PC-3 (cell line): ENCODE results near the gene SH3BGRL3. TPM values are rescaled to one million over a fixed set of nuclear protein-coding genes. Genes with fewer than 3 reads are reported as not detected.

ENCODE experiments used
- ATAC-seq: fragments of 200-7000 bp; cut with Tn5 transposase; 2 replicates; pipeline ENCODE4 v1.9.1; 2020; ENCODE audit warnings: mild to moderate bottlenecking, moderate library complexity
- BruUV-seq: library from RNA; stranded (reverse); fragments of 400-500 nt; replicated peaks from 2 replicates; lab custom pipeline; 2021; lab: Mats Ljungman, UMichigan
- CTCF ChIA-PET: fragments of 300-600 bp; sonication (Branson Sonifier 250); formaldehyde crosslinking; loops from one replicate; lab custom pipeline; 2022; ENCODE audit warnings: antibody characterized with exemption; lab: Charles Lee
- POLR2A ChIA-PET: fragments of 300-600 bp; sonication (Branson Sonifier 250); formaldehyde crosslinking; loops from one replicate; lab custom pipeline; 2022; ENCODE audit warnings: antibody characterized with exemption; ENCODE audit not compliant: unreplicated experiment; lab: Charles Lee
- DNase-seq: peaks from one replicate; pipeline ENCODE4 v3.0.0-alpha.2; 2015
- H2AFZ ChIP-seq: fragments of 300-600 bp; sonication (generic); 2 replicates; pipeline ENCODE4 v1.6.0; 2016; ENCODE audit warnings: antibody characterized with exemption, low read length
- H3F3A ChIP-seq: fragments of 300-600 bp; sonication (generic); one replicate; pipeline ENCODE4 v1.6.0; 2017; ENCODE audit warnings: antibody characterized with exemption, low read length, control low read depth, mild to moderate bottlenecking; ENCODE audit not compliant: unreplicated experiment
- H3K27ac ChIP-seq: fragments of 300-600 bp; sonication (generic); 2 replicates; pipeline ENCODE4 v1.5.1; 2016; ENCODE audit warnings: mild to moderate bottlenecking, low read length
- H3K27me3 ChIP-seq: fragments of 300-600 bp; sonication (generic); 2 replicates; pipeline ENCODE4 v1.6.1; 2016; ENCODE audit warnings: low read length, mixed read lengths
- H3K36me3 ChIP-seq: fragments of 300-600 bp; sonication (generic); 2 replicates; pipeline ENCODE4 v1.6.1; 2016; ENCODE audit warnings: low read depth, mixed run types, low read length, mixed read lengths
- H3K4me1 ChIP-seq: fragments of 300-600 bp; sonication (generic); 2 replicates; pipeline ENCODE4 v1.5.1; 2016; ENCODE audit warnings: low read length; ENCODE audit not compliant: insufficient read depth
- H3K4me2 ChIP-seq: fragments of 300-600 bp; sonication (generic); 2 replicates; pipeline ENCODE4 v1.6.0; 2016; ENCODE audit warnings: low read length
- H3K4me3 ChIP-seq: fragments of 300-600 bp; sonication (generic); 2 replicates; pipeline ENCODE4 v1.5.1; 2016; ENCODE audit warnings: mild to moderate bottlenecking, low read length, mixed read lengths
- H3K79me2 ChIP-seq: fragments of 300-600 bp; sonication (generic); 2 replicates; pipeline ENCODE4 v1.6.1; 2017; ENCODE audit warnings: low read length, mixed read lengths
- H3K9ac ChIP-seq: fragments of 300-600 bp; sonication (generic); 2 replicates; pipeline ENCODE4 v1.6.0; 2016; ENCODE audit warnings: mild to moderate bottlenecking, low read length
- H3K9me2 ChIP-seq: fragments of 300-600 bp; sonication (generic); replicated peaks from 2 replicates; pipeline ENCODE4 v1.6.1; 2016; ENCODE audit warnings: mixed run types, low read length, mixed read lengths
- H3K9me3 ChIP-seq: fragments of 300-600 bp; sonication (generic); 2 replicates; pipeline ENCODE4 v1.6.1; 2016; ENCODE audit warnings: low read length, mixed read lengths
- H4K20me1 ChIP-seq: fragments of 300-600 bp; sonication (generic); 2 replicates; pipeline ENCODE4 v1.6.1; 2016; ENCODE audit warnings: low read length, mixed read lengths
- EZH2 ChIP-seq: fragments of 300-600 bp; sonication (generic); IDR thresholded peaks from one replicate; pipeline ENCODE4 v1.6.1; 2017; ENCODE audit warnings: antibody characterized with exemption, mild to moderate bottlenecking, low read length; ENCODE audit not compliant: unreplicated experiment
- EZH2phosphoT487 ChIP-seq: fragments of 300-600 bp; sonication (generic); IDR thresholded peaks from 2 replicates; pipeline ENCODE4 v1.6.1; 2018; ENCODE audit warnings: mild to moderate bottlenecking, antibody characterized with exemption, low read length, borderline replicate concordance
- intact Hi-C: fragments of 100-400 bp; cut with micrococcal nuclease; formaldehyde crosslinking; loops from 2 replicates; pipeline ENCODE4 v1.9.0; 2023
- total RNA-seq: library from RNA; depleted of rRNA; stranded (reverse); fragments of >200 nt; gene quantifications from 2 replicates; pipeline ENCODE4 v1.2.3, GENCODE V29; 2014
- TF ChIP-seq, protein P1 (sequence below): fragments of 300-600 bp; sonication (generic); conservative IDR thresholded peaks from 2 replicates; pipeline ENCODE4 v1.5.1; 2017; ENCODE audit warnings: antibody characterized with exemption, low read depth, mild to moderate bottlenecking, low read length

Gene SH3BGRL3
- total RNA-seq, 1 experiment from 2014 or later: 181 TPM

DNA sequence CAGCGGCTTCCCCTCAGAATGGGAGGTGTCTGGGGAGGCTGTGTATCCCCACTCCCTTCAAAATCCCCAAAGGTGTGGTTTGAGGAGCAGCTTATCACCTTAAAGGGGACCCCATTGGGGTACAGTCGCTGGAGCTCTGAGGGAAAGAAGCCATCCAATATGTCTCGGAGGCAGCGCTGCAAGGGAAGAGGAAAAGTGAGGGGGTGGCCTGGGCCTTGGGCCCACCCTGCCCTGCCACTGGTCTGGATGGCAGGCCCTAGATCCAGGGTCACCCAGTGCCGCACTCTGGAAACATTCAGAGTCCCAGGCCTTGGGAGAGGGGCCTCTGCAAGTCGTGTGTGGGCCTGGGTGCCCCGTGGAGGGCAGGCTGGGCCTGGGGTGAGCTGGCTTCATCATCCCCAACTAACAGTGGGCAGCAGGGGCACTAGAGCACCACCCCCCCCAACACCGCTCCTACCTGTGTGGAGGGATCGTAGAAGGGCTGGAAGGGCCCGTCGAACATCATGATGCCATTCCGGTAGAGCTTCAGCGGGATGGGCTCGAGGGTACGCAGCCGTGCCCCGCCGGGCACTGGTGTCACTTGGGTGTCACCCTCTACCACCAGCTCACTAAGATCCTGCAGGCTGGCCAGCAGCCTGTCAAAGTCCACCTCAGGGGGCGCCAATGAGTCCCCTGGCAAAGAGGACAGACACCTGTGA, 5.6 kb downstream of the SH3BGRL3 start:
- Histone ChIP-seq H3K4me2 (no peak overlapping the region), H3K79me2 (peaks cover 21% of the 10 kb centered on the region), H4K20me1 (peaks cover 9% of the 10 kb centered on the region; the same call in 1 of the 2 replicates), H3K27ac (peak overlapping the region; percentile 77; the same call in 1 of the 2 replicates), H3K9me2 (no peaks in the 10 kb centered on the region), H3K9me3 (no peaks in the 10 kb centered on the region), H3K27me3 (no peaks in the 10 kb centered on the region), H3K4me1 (peaks cover 38% of the 10 kb centered on the region), H3K4me3 (no peak overlapping the region), H3K36me3 (peaks cover 11% of the 10 kb centered on the region; the same call in 1 of the 2 replicates), H3K9ac (peak overlapping the region; percentile 45), H3F3A (no peaks in the 10 kb centered on the region), H2AFZ (no peak overlapping the region)
- BruUV-seq: no TSS peak
- ChIA-PET CTCF (interaction anchor here (1.0 kb wide), 1 partner anchor 17 kb away, joined by 3 read pairs; no protein-coding TSS in a partner anchor), POLR2A (interaction anchor here (0.7 kb wide), 1 partner anchor 35 kb away, joined by 4 read pairs; no protein-coding TSS in a partner anchor)
- DNase-seq: peak; percentile 62
- ATAC-seq: no peak
- TF ChIP-seq EZH2phosphoT487: no peak
- TF ChIP-seq, protein P1, sequence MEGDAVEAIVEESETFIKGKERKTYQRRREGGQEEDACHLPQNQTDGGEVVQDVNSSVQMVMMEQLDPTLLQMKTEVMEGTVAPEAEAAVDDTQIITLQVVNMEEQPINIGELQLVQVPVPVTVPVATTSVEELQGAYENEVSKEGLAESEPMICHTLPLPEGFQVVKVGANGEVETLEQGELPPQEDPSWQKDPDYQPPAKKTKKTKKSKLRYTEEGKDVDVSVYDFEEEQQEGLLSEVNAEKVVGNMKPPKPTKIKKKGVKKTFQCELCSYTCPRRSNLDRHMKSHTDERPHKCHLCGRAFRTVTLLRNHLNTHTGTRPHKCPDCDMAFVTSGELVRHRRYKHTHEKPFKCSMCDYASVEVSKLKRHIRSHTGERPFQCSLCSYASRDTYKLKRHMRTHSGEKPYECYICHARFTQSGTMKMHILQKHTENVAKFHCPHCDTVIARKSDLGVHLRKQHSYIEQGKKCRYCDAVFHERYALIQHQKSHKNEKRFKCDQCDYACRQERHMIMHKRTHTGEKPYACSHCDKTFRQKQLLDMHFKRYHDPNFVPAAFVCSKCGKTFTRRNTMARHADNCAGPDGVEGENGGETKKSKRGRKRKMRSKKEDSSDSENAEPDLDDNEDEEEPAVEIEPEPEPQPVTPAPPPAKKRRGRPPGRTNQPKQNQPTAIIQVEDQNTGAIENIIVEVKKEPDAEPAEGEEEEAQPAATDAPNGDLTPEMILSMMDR: peak; percentile 68
- intact Hi-C loops: loop anchor here (2.0 kb wide), 1 partner anchor 35 kb away; no protein-coding TSS in a partner anchor

DNA sequence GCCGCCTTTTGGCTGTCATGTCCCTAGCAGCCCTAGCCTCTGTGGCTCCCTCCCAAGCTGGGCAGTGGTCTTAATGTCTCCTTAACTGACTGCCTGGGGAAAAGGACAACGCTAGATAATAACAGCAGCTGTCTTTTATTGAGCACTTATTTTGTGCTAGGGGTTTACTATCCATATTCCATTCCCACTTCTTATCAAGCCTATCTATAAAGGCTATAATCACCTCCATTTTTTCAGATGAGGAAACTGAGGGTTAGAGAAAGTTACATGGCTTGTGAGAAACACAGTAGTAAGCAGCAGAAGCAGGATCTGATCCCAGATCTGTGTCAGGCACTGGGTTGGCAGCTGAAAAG, 6.2 kb downstream of the SH3BGRL3 start:
- H3K79me2 ChIP-seq: peaks cover 16% of the 10 kb centered on the region
- no peak overlapping the region for H3K4me2 ChIP-seq
- peaks cover 8% of the 10 kb centered on the region; the same call in 1 of the 2 replicates for H4K20me1 ChIP-seq
- intact Hi-C loops: no loop called here
- H3K4me1 ChIP-seq: peaks cover 33% of the 10 kb centered on the region
- ATAC-seq: no peak
- H3K27me3 ChIP-seq: no peaks in the 10 kb centered on the region
- ChIA-PET POLR2A (interaction anchor here (0.7 kb wide), 1 partner anchor 35 kb away, joined by 4 read pairs; no protein-coding TSS in a partner anchor), CTCF (no interaction called here)
- no peak overlapping the region for H3K4me3 ChIP-seq
- peaks cover 9% of the 10 kb centered on the region; the same call in 1 of the 2 replicates for H3K36me3 ChIP-seq
- no peaks in the 10 kb centered on the region for H3F3A ChIP-seq
- no peak overlapping the region for H2AFZ ChIP-seq
- H3K27ac ChIP-seq: no peak overlapping the region
- no peak overlapping the region for H3K9ac ChIP-seq
- H3K9me3 ChIP-seq: no peaks in the 10 kb centered on the region
- no TSS peak for BruUV-seq
- DNase-seq: no peak
- TF ChIP-seq, protein P1: peak; percentile 6; the same call in 1 of the 2 replicates
- TF ChIP-seq EZH2phosphoT487 (no peak), EZH2 (no peak)
- H3K9me2 ChIP-seq: no peaks in the 10 kb centered on the region
